ENCODE results near the gene PFKL.

Gene PFKL

DNA sequence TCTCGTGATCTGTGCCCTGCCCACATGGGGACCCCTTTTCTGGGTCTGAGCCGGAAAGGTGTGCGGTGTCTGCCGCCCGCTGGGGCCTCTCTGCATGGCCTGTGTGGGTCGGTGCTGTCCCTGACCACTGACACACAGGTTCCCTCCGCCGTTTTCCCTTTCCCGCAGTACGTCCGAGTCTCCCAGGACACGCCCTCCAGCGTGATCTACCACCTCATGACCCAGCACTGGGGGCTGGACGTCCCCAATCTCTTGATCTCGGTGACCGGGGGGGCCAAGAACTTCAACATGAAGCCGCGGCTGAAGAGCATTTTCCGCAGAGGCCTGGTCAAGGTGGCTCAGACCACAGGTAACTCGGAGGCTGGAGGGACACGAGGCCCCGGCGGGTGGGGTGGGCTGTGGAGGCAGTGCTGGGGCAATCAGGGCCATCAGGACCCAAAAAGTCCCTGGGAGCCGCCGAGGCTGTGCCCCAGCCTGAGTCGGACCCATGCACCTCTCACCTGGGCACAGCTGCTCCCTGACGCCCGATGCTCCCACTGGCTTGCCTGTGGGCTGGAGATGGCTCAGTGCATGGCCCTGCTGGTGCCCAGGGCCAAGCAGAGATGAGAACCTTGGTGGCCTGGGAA lies 66.8 kb downstream of the PFKL start:
- DNase-seq: no peak

DNA sequence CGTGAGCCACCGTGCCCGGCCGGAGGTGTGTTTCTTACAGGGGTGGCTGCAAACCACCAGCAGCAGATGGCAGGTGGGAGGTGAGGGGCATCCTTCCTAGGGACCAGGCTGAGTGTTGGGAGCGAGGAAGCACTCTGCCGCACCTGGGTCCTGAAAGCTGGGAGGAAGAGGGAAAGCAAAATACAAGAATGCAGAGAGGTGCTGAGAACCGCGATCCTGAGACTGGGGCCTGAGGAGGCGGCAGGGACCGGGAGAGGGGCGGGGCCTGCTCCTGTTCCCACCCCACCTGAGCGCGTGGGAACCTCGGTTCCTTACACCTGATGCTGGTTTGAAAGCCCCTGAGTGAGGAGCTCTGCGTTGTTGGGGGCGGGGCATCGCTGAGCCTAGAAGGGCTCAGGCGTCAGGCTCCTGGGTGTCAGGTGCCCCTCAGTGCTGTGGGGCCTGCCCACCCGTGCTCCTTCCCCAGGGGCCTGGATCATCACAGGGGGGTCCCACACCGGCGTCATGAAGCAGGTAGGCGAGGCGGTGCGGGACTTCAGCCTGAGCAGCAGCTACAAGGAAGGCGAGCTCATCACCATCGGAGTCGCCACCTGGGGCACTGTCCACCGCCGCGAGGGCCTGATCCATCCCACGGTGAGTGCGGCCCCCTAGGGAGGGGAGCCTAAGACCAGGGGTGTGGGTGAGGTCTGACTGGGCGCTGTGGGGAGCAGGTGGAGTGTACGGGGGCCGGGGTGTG lies 69.0 kb downstream of the PFKL start:
- DNase-seq: no peak

DNA sequence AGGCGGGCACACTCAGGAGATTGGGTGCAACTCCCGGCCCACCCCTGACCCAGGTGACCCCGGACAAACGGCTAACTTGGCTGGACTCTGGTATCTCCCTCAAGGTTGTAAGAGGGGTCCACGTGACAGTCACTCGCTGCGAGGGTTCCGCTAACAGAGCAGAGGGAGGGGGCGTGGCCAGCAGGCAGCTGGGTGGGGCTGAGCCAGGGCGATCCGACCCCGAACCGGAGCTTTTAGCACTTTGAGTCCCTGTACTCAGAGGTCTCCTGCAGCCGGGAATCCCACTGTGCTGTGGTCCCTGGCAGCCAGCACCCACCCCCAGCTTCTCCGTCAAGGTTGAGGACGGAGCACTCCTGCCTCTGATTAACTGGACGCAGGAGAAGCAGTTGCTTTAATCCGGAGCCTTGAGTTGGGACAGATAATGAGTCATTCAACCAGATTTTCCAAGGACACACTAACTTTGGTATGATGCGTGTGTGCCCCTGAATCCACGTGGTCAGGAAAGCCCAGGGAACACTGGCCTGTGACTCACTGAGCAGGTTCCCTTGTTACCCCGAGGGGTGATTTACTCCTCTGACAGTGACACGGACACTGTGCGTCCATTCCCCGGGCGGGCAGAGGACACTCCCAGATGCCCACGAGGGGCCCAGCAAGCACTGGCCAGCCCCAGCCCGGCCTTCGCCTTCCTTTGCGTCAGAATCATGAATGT lies 70.3 kb downstream of the PFKL start:
- peak in 1 of 2 experiments; percentile 44 for DNase-seq

DNA sequence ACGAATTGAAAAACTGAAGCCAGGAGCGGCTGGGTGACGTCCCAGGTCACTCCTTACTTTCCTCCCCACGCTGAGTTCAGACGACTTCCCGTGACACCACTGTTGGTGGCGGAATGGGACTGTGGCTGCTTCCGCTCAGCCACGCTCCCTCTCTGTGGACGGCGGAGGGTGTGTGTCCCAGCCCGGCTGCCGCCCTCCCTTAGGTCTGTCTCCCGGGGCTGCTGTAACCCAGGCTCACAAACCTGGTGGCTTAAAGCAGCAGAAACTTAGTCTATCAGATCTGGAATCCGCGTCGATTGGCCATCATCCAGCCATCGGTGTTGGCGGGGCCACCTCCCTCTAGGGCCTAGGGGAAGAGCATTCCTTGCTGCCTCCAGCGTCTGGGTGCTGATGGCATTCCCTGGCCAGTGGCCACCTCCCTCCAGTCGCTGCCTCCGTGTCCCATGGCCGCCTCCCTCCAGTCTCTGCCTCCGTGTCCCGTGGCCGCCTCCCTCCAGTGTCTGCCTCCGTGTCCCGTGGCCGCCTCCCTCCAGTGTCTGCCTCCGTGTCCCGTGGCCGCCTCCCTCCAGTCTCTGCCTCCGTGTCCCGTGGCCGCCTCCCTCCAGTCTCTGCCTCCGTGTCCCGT lies 71.0 kb downstream of the PFKL start:
- DNase-seq: no peak

GRCh38 chr21:44371596-44371995 lies 71.7 kb downstream of the PFKL start:
- no peak for DNase-seq

DNA sequence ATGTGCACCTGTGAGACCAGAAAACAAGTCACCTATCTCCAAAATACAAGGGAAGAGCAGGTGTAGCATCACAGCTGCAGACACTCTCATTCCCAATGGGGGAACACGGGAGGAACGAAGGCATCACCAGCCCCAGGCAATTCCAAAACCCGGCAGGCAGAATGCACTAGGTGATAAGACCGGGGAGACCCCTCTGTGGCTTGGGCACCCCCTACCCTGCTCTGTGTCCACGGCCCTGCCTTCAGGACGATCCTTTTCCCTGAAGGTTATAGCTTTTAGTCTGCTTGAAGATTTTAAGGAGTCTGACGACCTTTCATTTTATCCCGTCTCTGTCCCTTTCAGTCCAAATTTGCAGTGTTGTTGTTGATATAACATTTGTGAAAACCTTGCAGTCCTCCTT lies 72.8 kb downstream of the PFKL start:
- no peak for DNase-seq

DNA sequence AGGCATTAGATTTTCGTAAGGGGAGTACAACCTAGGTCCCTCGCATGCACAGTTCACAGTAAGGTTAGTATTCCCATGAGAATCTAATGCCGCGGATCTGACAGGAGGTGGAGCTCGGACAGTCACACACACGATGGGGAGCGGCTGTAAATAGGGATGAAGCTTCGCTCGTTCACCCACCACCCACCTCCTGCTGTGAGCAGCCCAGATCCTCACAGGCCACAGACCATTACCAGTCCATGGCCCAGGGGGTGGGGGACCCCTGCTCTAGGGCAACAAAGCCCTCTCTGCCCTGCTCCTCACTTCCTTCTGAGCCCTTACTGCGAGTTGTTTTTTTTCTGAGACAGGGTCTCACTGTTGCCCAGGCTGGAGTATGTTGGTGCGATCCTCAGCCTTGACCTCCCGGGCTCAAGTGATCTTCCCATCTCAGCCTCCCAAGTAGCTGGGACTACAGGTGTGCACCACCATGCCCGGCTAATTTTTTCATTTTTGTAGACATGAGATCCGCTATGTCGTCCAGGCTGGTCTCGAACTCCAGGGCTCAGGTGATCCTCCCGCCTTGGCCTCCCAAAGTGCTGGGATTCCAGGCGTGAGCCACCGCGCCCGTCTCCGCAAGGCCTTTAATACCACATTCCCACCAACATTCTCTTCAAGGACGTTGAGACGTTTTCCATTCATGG lies 74.9 kb downstream of the PFKL start:
- no peak for DNase-seq

DNA sequence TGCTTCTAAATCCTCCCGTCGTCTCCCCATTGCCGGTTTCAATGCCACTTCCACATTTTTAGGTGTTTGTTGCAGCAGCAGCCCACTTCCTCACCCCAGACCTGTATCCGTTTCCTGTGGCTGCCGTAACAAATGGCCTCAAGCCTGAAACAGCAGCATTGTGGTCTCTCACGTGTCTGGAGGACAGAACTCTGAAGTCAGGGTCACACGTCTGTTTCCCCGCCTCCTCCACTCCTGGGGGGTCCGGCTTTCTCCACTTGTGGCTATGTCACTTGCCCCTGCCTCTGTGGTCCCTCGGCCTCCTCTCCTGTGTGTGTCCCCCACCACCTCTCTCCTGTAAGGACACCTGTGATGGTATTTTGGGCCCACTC lies 75.4 kb downstream of the PFKL start:
- no peak for DNase-seq

GRCh38 chr21:44375761-44376241 lies 75.9 kb downstream of the PFKL start:
- DNase-seq: no peak

- no peak for DNase-seq
Measured at GRCh38 chr21:44376606-44377005, 76.8 kb downstream of the PFKL start.
